SK-N-SH (cell line): ENCODE results near the gene NOS2.
"Not testable (repeated sequence)": the region's sequence is repeated elsewhere in the genome, so short reads cannot be mapped to it uniquely, and the experiment has no call there.

Source experiments
- CTCF ChIP-seq: fragments of 200-600 bp; sonication (generic); IDR thresholded peaks from 2 replicates; pipeline ENCODE4 v1.6.1; 2017; ENCODE audit warnings: antibody characterized with exemption, mild to moderate bottlenecking, moderate library complexity
- EP300 ChIP-seq, 2 experiments: IDR thresholded peaks; 2 replicates each; pipeline versions ENCODE4 v1.4.0 to v1.6.1; 2012; ENCODE audit warnings: borderline replicate concordance in 1 of 2, low read depth in 1 of 2, low read length in 1 of 2
- EZH2phosphoT487 ChIP-seq: fragments of 200-600 bp; sonication (generic); IDR thresholded peaks from 2 replicates; pipeline ENCODE4 v1.6.1; 2017; ENCODE audit warnings: low read depth, mixed run types, mild to moderate bottlenecking, antibody characterized with exemption, moderate library complexity, borderline replicate concordance
- FOXM1 ChIP-seq: IDR thresholded peaks from 2 replicates; pipeline ENCODE4 v1.4.0; 2012; ENCODE audit warnings: low read depth, mild to moderate bottlenecking
- GABPA ChIP-seq: IDR thresholded peaks from 2 replicates; pipeline ENCODE4 v1.4.0; 2012; ENCODE audit warnings: low read depth, mild to moderate bottlenecking
- GATA2 ChIP-seq: sonication (generic); formaldehyde crosslinking; IDR thresholded peaks from 2 replicates; pipeline ENCODE4 v1.5.0; 2020; ENCODE audit warnings: mild to moderate bottlenecking, missing genetic modification reagents
- IRF3 ChIP-seq: fragments of 150-350 bp; IDR thresholded peaks from 2 replicates; pipeline ENCODE4 v1.6.1; 2016; ENCODE audit warnings: mild to moderate bottlenecking, low read depth, low read length
- MAX ChIP-seq: IDR thresholded peaks from 2 replicates; pipeline ENCODE4 v1.4.0; 2012; ENCODE audit warnings: low read depth
- PBX3 ChIP-seq: IDR thresholded peaks from 2 replicates; pipeline ENCODE4; 2012
- RAD21 ChIP-seq: IDR thresholded peaks from 2 replicates; pipeline ENCODE4 v1.6.1; 2012; ENCODE audit warnings: mild to moderate bottlenecking, low read length
- REST ChIP-seq: IDR thresholded peaks from 2 replicates; pipeline ENCODE4 v1.6.1; 2012; ENCODE audit warnings: mild to moderate bottlenecking, low read depth, low read length, moderate library complexity
- RXRA ChIP-seq: IDR thresholded peaks from 2 replicates; pipeline ENCODE4 v1.4.0; 2012; ENCODE audit warnings: low read depth, mild to moderate bottlenecking, borderline replicate concordance
- SMC3 ChIP-seq: IDR thresholded peaks from 2 replicates; pipeline ENCODE4 v1.6.1; 2012; ENCODE audit warnings: low read depth, low read length, improper control_type of control experiment
- USF1 ChIP-seq: IDR thresholded peaks from 2 replicates; pipeline ENCODE4 v1.4.0; 2012; ENCODE audit warnings: low read depth, borderline replicate concordance

- TF ChIP-seq EP300 (IDR thresholded peaks at IDR 0.05; ENCODE audit: borderline replicate concordance in 1 of 2, low read depth in 1 of 2, low read length in 1 of 2); MAX; CTCF; PBX3; IRF3; EZH2phosphoT487; GATA2 (CRISPR knock-in tag); GABPA; SMC3; RAD21; REST; RXRA; FOXM1; USF1: not testable (repeated sequence)
Observed at GRCh38 chr17:27753726-27754125, 46.6 kb downstream of the NOS2 start.
